ENCODE data around the gene NPRL2.

NPRL2 gene

DNA sequence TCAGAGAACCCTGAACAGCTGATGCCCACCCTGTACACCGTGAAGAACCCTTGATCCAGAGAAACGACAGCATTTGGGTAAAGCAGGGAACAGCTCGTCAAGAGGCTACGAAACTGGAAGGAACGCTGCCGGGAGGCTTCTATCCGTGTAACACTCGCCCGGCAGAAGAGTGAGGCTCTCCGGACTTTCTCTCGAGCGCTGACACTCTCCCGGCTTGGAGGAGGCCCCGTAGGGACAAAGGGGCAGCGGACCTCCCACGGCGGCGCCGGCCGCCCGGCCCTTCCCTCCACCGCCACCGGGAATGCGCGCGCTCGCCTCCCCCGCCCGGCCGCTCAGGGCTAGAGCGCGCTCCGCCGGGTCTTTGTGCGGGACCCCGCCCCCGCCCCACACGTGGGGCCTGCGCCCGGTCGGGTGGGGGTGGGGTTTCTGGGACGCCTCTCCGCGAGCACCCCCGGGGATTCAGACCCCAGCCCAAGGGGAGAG is 29.7 kb downstream of the NPRL2 start:
- H3K9me3 ChIP-seq (ENCODE audit: insufficient read depth, low read length), result no peaks in the 10 kb centered on the region
- H3K4me3 ChIP-seq (ENCODE audit: insufficient read length, low read depth), result peak overlapping the region; percentile 87
- DNase-seq (ENCODE audit: low read depth, low spot score), result no peak
- H3K9ac ChIP-seq (ENCODE audit: insufficient read length, low read depth), result peak overlapping the region; percentile 99
- H3K27me3 ChIP-seq (ENCODE audit: insufficient read depth, insufficient read length), result no peaks in the 10 kb centered on the region
- peaks cover 60% of the 10 kb centered on the region for H3K4me1 ChIP-seq (ENCODE audit: insufficient read depth, insufficient read length)
- no peak for TF ChIP-seq YY1 (IDR thresholded peaks at IDR 0.05; ENCODE audit: insufficient read depth, insufficient read length)
- no peak for TF ChIP-seq ZNF274 (IDR thresholded peaks at IDR 0.05; ENCODE audit: low read depth, low read length)
- TF ChIP-seq SUZ12 (IDR thresholded peaks at IDR 0.05; ENCODE audit: extremely low read depth, insufficient read depth, insufficient read length), result no peak
- peaks cover 73% of the 10 kb centered on the region for H3K36me3 ChIP-seq (ENCODE audit: insufficient read depth, insufficient read length, low read length)

DNA sequence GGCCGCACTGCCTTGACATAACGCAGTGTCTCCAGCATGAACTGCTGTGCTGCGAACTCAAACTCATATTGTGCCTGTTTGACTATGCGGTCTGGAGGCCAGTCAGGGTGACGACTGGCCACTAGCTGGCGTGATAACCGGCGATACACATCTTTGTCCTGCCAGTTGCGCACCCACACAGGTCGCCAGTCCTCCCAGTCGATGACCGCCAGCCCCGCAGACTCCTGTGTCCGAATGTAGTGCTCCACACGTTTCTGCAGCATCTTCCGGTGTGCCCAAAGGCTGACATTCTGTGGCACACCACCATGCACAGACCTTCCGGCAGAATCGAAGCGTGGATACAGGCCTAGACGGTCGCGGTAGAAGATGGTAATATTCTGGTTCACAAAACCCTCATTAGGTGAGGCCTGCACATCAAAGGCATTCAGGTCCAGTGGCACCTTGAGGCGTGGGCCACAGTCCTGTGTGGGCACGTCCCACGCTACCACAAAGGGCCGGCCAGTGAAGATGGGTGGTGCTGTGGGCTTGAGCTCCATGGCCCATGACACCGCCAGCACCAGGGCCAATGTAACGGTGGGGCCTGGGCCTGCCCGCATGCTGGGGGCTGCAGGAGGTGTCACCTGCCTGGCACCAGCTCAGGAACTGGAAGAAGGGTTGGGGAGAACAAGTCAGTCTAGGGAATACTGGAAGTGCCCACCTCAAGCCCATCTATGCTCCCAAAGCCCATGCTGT is 30.5 kb downstream of the NPRL2 start:
- H3K4me3 ChIP-seq (ENCODE audit: insufficient read length, low read depth), result peak overlapping the region; percentile 87
- H3K36me3 ChIP-seq (ENCODE audit: insufficient read depth, insufficient read length, low read length), result peaks cover 71% of the 10 kb centered on the region
- peak overlapping the region; percentile 99 for H3K9ac ChIP-seq (ENCODE audit: insufficient read length, low read depth)

DNA sequence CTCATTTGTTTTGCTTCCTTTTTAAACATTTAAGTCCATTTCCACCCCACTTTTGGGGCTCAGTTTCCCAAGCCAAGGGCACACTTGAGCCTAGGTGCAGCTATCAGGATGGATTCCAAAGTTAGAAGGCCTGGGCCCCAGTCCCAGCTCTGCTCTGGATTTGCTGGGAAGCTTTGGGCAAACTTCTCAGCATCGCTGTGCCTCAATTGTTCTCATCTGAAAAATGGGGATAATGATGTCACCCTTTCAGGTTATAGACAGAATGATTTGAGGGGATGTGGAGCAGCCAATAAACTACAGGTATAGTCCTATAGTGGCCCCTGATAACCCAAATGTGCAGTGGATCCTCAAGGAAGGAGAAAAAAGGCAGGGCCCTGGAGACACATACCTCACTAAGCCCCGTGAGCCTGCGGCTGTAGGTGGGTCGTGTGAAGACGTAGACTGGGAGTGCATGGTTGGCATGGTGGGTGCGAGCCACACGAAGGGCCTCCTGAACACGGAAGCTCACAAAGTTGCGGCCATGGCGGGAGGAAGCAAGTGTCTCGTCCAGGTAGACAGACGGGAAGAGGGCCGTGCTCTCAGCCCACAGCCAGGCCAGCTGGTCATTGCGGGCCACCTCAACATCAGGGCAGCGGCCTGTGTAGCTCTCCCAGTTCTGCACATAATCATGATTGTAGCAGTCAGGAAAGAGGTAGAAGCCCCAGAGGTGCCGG is 31.2 kb downstream of the NPRL2 start:
- Histone ChIP-seq H3K36me3 (ENCODE audit: insufficient read depth, insufficient read length, low read length) (peaks cover 71% of the 10 kb centered on the region), H3K4me3 (ENCODE audit: insufficient read length, low read depth) (no peak overlapping the region), H3K4me1 (ENCODE audit: insufficient read depth, insufficient read length) (peaks cover 58% of the 10 kb centered on the region), H3K9me3 (ENCODE audit: insufficient read depth, low read length) (no peaks in the 10 kb centered on the region), H3K9ac (ENCODE audit: insufficient read length, low read depth) (peak overlapping the region; percentile 99), H3K27me3 (ENCODE audit: insufficient read depth, insufficient read length) (no peaks in the 10 kb centered on the region)
- TF ChIP-seq YY1 (IDR thresholded peaks at IDR 0.05; ENCODE audit: insufficient read depth, insufficient read length) (no peak), SUZ12 (IDR thresholded peaks at IDR 0.05; ENCODE audit: extremely low read depth, insufficient read depth, insufficient read length) (no peak), ZNF274 (IDR thresholded peaks at IDR 0.05; ENCODE audit: low read depth, low read length) (no peak)
- DNase-seq (ENCODE audit: low read depth, low spot score), result no peak

More for the DNA sequence above, 30.5 kb downstream of the NPRL2 start:
- H3K9me3 ChIP-seq (ENCODE audit: insufficient read depth, low read length), result no peaks in the 10 kb centered on the region
- H3K4me1 ChIP-seq (ENCODE audit: insufficient read depth, insufficient read length), result peaks cover 60% of the 10 kb centered on the region
- H3K27me3 ChIP-seq (ENCODE audit: insufficient read depth, insufficient read length), result no peaks in the 10 kb centered on the region
- DNase-seq (ENCODE audit: low read depth, low spot score), result no peak
- no peak for TF ChIP-seq ZNF274 (IDR thresholded peaks at IDR 0.05; ENCODE audit: low read depth, low read length)
- TF ChIP-seq YY1 (IDR thresholded peaks at IDR 0.05; ENCODE audit: insufficient read depth, insufficient read length), result no peak
- TF ChIP-seq SUZ12 (IDR thresholded peaks at IDR 0.05; ENCODE audit: extremely low read depth, insufficient read depth, insufficient read length), result no peak

DNA sequence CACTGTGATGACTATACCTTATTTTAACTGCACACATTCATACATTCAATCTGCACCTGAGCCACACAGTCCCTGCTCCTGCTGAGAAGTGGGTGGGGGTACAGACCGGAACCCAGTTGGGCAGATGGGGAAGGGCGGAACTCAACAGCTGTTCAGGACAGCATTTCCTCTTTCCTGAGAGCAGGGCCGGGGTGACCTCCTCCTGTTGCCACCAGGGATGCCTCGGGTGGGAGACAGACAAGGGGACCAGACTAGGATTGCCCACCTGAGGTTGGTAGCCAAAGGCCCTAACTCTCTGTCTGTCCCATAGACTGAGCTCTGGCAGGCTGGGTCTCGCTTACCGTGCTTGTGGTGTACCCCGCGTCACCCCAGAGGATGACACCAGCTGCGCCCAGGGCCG is 32.0 kb downstream of the NPRL2 start:
- H3K4me3 ChIP-seq (ENCODE audit: insufficient read length, low read depth), result no peak overlapping the region
- H3K9me3 ChIP-seq (ENCODE audit: insufficient read depth, low read length), result no peaks in the 10 kb centered on the region
- H3K36me3 ChIP-seq (ENCODE audit: insufficient read depth, insufficient read length, low read length), result peaks cover 65% of the 10 kb centered on the region
- no peak for DNase-seq (ENCODE audit: low read depth, low spot score)
- no peak for TF ChIP-seq ZNF274 (IDR thresholded peaks at IDR 0.05; ENCODE audit: low read depth, low read length)
- TF ChIP-seq SUZ12 (IDR thresholded peaks at IDR 0.05; ENCODE audit: extremely low read depth, insufficient read depth, insufficient read length), result no peak
- H3K27me3 ChIP-seq (ENCODE audit: insufficient read depth, insufficient read length), result no peaks in the 10 kb centered on the region
- H3K4me1 ChIP-seq (ENCODE audit: insufficient read depth, insufficient read length), result peaks cover 50% of the 10 kb centered on the region
- peak overlapping the region; percentile 57 for H3K9ac ChIP-seq (ENCODE audit: insufficient read length, low read depth)

DNA sequence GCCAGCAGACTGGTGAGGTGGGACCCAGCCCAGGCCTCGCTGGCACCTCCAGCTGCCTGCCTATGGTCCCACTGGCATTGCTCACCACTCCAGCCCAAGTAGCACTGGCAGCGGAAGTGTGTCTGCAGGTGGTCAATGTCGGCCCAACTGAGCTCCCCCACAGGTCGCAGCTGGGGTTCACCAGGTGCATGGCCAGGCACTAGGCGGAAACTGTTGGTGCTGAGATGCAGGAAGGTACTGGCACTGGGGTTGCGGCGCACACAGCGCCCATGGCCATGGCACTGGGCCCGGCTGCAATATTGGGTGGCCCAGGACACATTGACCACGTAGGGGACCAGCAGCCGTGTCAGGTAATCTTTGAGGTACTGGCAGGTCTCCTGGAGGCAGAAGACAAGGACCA is 32.4 kb downstream of the NPRL2 start:
- no peak for DNase-seq (ENCODE audit: low read depth, low spot score)
- Histone ChIP-seq H3K9ac (ENCODE audit: insufficient read length, low read depth) (peak overlapping the region; percentile 57), H3K4me1 (ENCODE audit: insufficient read depth, insufficient read length) (peaks cover 46% of the 10 kb centered on the region), H3K36me3 (ENCODE audit: insufficient read depth, insufficient read length, low read length) (peaks cover 62% of the 10 kb centered on the region), H3K4me3 (ENCODE audit: insufficient read length, low read depth) (no peak overlapping the region), H3K9me3 (ENCODE audit: insufficient read depth, low read length) (no peaks in the 10 kb centered on the region), H3K27me3 (ENCODE audit: insufficient read depth, insufficient read length) (no peaks in the 10 kb centered on the region)
- no peak for TF ChIP-seq YY1 (IDR thresholded peaks at IDR 0.05; ENCODE audit: insufficient read depth, insufficient read length)
- TF ChIP-seq ZNF274 (IDR thresholded peaks at IDR 0.05; ENCODE audit: low read depth, low read length), result no peak
- TF ChIP-seq SUZ12 (IDR thresholded peaks at IDR 0.05; ENCODE audit: extremely low read depth, insufficient read depth, insufficient read length), result no peak

DNA sequence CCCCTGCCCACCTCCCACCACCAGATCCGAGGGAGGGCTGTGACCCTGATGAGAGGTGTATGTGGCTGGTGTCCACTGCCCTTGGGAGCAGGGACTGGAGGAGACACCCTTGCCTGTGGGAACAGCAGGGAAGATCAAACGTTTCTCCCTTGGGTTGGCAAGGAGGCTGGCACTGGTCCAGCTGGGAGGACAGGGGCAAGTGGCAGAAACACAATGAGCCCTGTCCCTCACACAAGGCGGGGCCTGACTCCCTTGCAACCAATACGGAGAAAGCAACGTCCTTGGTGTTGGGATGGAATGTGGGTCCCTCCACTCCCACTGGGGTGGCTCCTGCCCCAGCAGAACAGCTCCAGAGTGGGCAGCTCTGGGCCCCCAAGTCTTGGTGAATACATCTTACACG is 33.3 kb downstream of the NPRL2 start:
- Histone ChIP-seq H3K36me3 (ENCODE audit: insufficient read depth, insufficient read length, low read length) (peaks cover 62% of the 10 kb centered on the region), H3K4me3 (ENCODE audit: insufficient read length, low read depth) (no peak overlapping the region), H3K9me3 (ENCODE audit: insufficient read depth, low read length) (no peaks in the 10 kb centered on the region), H3K9ac (ENCODE audit: insufficient read length, low read depth) (peak overlapping the region; percentile 66), H3K4me1 (ENCODE audit: insufficient read depth, insufficient read length) (peaks cover 39% of the 10 kb centered on the region), H3K27me3 (ENCODE audit: insufficient read depth, insufficient read length) (no peaks in the 10 kb centered on the region)
- TF ChIP-seq SUZ12 (IDR thresholded peaks at IDR 0.05; ENCODE audit: extremely low read depth, insufficient read depth, insufficient read length) (no peak), YY1 (IDR thresholded peaks at IDR 0.05; ENCODE audit: insufficient read depth, insufficient read length) (no peak), ZNF274 (IDR thresholded peaks at IDR 0.05; ENCODE audit: low read depth, low read length) (no peak)
- no peak for DNase-seq (ENCODE audit: low read depth, low spot score)

DNA sequence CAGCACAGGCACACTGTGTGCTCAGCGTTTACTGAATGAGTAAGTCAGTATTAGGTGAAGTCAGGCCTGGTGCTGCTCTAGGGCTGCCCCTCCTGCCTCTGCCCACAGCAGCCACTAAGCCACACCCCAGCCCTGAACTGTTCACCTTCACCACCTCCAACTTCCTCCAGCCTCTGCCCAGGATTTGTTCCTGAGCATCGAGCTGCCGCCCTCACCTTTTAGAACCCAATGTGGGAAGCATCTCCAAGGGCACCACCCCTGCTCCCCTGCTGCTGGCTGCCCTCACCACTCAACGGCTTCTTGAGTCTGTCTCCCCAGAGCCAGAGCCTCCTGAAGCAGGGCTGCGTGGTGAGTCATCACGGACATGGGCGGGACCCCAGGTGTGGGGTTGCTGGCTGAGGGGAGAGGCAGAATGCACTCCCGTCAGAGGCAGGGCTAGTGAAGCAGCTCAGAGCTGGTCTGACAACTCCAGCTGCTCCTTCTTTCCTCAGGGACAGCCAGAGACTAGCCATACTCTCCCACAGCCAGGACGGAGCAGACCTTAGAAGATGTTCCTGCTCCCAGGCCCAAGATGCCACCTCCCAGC is 33.8 kb downstream of the NPRL2 start:
- Histone ChIP-seq H3K27me3 (ENCODE audit: insufficient read depth, insufficient read length) (no peaks in the 10 kb centered on the region), H3K4me3 (ENCODE audit: insufficient read length, low read depth) (no peak overlapping the region), H3K4me1 (ENCODE audit: insufficient read depth, insufficient read length) (peaks cover 39% of the 10 kb centered on the region), H3K36me3 (ENCODE audit: insufficient read depth, insufficient read length, low read length) (peaks cover 62% of the 10 kb centered on the region), H3K9ac (ENCODE audit: insufficient read length, low read depth) (peak overlapping the region; percentile 66), H3K9me3 (ENCODE audit: insufficient read depth, low read length) (no peaks in the 10 kb centered on the region)
- TF ChIP-seq YY1 (IDR thresholded peaks at IDR 0.05; ENCODE audit: insufficient read depth, insufficient read length) (no peak), ZNF274 (IDR thresholded peaks at IDR 0.05; ENCODE audit: low read depth, low read length) (no peak), SUZ12 (IDR thresholded peaks at IDR 0.05; ENCODE audit: extremely low read depth, insufficient read depth, insufficient read length) (no peak)
- no peak for DNase-seq (ENCODE audit: low read depth, low spot score)

Data from NT2/D1 (cell line).